ENCODE measurements around the gene ADAMTS16.

ADAMTS16 gene

DNA sequence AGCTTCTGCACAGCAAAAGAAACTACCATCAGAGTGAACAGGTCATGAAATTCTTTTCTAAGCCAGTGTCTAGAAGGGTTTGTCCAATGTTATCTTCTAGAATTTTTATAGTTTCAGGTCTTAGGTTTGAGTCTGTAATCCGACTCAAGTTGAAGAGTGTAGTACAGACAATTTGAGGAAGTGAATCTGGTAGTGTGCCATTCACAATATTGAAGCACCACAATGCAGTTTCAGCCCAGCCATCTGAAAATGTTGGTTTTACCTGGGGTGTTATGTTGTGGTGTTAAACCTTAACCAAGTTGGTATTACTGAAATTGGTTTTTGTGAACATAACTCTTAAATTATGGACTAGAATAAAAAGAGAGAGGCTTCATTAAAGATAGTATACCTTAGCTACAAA is 77.2 kb downstream of the ADAMTS16 start:
- H3K4me1 ChIP-seq (ENCODE audit: insufficient read depth, low read length, severe bottlenecking) = no peaks in the 10 kb centered on the region
- H3K36me3 ChIP-seq (ENCODE audit: insufficient read depth, low read length) = no peaks in the 10 kb centered on the region
- no peaks in the 10 kb centered on the region for H3K79me2 ChIP-seq (ENCODE audit: insufficient read depth, low read length)
- no peak overlapping the region for H2AFZ ChIP-seq (ENCODE audit: low read length)
- no peaks in the 10 kb centered on the region for H4K20me1 ChIP-seq (ENCODE audit: insufficient read depth, low read length)
- H3K4me2 ChIP-seq (ENCODE audit: low read length) = no peak overlapping the region
- no peak overlapping the region for H3K4me3 ChIP-seq (ENCODE audit: low read depth, low read length, poor library complexity, severe bottlenecking)
- no peaks in the 10 kb centered on the region for H3K27me3 ChIP-seq (ENCODE audit: insufficient read depth, low read length)
- H3F3A ChIP-seq (ENCODE audit: insufficient read depth, low read length) = no peaks in the 10 kb centered on the region
- TF ChIP-seq, protein P1, sequence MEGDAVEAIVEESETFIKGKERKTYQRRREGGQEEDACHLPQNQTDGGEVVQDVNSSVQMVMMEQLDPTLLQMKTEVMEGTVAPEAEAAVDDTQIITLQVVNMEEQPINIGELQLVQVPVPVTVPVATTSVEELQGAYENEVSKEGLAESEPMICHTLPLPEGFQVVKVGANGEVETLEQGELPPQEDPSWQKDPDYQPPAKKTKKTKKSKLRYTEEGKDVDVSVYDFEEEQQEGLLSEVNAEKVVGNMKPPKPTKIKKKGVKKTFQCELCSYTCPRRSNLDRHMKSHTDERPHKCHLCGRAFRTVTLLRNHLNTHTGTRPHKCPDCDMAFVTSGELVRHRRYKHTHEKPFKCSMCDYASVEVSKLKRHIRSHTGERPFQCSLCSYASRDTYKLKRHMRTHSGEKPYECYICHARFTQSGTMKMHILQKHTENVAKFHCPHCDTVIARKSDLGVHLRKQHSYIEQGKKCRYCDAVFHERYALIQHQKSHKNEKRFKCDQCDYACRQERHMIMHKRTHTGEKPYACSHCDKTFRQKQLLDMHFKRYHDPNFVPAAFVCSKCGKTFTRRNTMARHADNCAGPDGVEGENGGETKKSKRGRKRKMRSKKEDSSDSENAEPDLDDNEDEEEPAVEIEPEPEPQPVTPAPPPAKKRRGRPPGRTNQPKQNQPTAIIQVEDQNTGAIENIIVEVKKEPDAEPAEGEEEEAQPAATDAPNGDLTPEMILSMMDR (IDR thresholded peaks at IDR 0.05; ENCODE audit: low read length) = no peak
- no peak for TF ChIP-seq EZH2 (IDR thresholded peaks at IDR 0.05; ENCODE audit: borderline replicate concordance, low read length)
- H3K27ac ChIP-seq (ENCODE audit: low read depth, low read length, poor library complexity, severe bottlenecking) = no peak overlapping the region
- no peaks in the 10 kb centered on the region for H3K9me3 ChIP-seq (ENCODE audit: low read length)
- no peak overlapping the region for H3K9ac ChIP-seq (ENCODE audit: low read length)
- H3K9me2 ChIP-seq (ENCODE audit: low read depth, low read length) = no peaks in the 10 kb centered on the region

- H3K9me3 ChIP-seq (ENCODE audit: low read length) = no peaks in the 10 kb centered on the region
- H3K36me3 ChIP-seq (ENCODE audit: insufficient read depth, low read length) = no peaks in the 10 kb centered on the region
- H3K4me3 ChIP-seq (ENCODE audit: low read depth, low read length, poor library complexity, severe bottlenecking) = no peak overlapping the region
- H3K27me3 ChIP-seq (ENCODE audit: insufficient read depth, low read length) = no peaks in the 10 kb centered on the region
- H3K79me2 ChIP-seq (ENCODE audit: insufficient read depth, low read length) = no peaks in the 10 kb centered on the region
- no peak overlapping the region for H3K9ac ChIP-seq (ENCODE audit: low read length)
- no peak overlapping the region for H2AFZ ChIP-seq (ENCODE audit: low read length)
- no peak overlapping the region for H3K4me2 ChIP-seq (ENCODE audit: low read length)
- H3F3A ChIP-seq (ENCODE audit: insufficient read depth, low read length) = no peaks in the 10 kb centered on the region
- no peaks in the 10 kb centered on the region for H3K9me2 ChIP-seq (ENCODE audit: low read depth, low read length)
- TF ChIP-seq EZH2 (IDR thresholded peaks at IDR 0.05; ENCODE audit: borderline replicate concordance, low read length) = no peak
- TF ChIP-seq, protein P1 (IDR thresholded peaks at IDR 0.05; ENCODE audit: low read length) = no peak
- no peaks in the 10 kb centered on the region for H4K20me1 ChIP-seq (ENCODE audit: insufficient read depth, low read length)
- no peak overlapping the region for H3K27ac ChIP-seq (ENCODE audit: low read depth, low read length, poor library complexity, severe bottlenecking)
- H3K4me1 ChIP-seq (ENCODE audit: insufficient read depth, low read length, severe bottlenecking) = no peaks in the 10 kb centered on the region
Measured at GRCh38 chr5:5218396-5218795, 78.3 kb downstream of the ADAMTS16 start.

GRCh38 chr5:5219541-5219940 is 79.4 kb downstream of the ADAMTS16 start:
- Histone ChIP-seq H3K9me2 (ENCODE audit: low read depth, low read length) (no peaks in the 10 kb centered on the region), H3K4me2 (ENCODE audit: low read length) (no peak overlapping the region), H3K27ac (ENCODE audit: low read depth, low read length, poor library complexity, severe bottlenecking) (no peak overlapping the region), H3K27me3 (ENCODE audit: insufficient read depth, low read length) (no peaks in the 10 kb centered on the region), H3K4me1 (ENCODE audit: insufficient read depth, low read length, severe bottlenecking) (no peaks in the 10 kb centered on the region), H4K20me1 (ENCODE audit: insufficient read depth, low read length) (no peaks in the 10 kb centered on the region), H3K9me3 (ENCODE audit: low read length) (no peaks in the 10 kb centered on the region), H3K4me3 (ENCODE audit: low read depth, low read length, poor library complexity, severe bottlenecking) (no peak overlapping the region), H3K36me3 (ENCODE audit: insufficient read depth, low read length) (no peaks in the 10 kb centered on the region), H3K9ac (ENCODE audit: low read length) (no peak overlapping the region), H3K79me2 (ENCODE audit: insufficient read depth, low read length) (no peaks in the 10 kb centered on the region), H2AFZ (ENCODE audit: low read length) (no peak overlapping the region), H3F3A (ENCODE audit: insufficient read depth, low read length) (no peaks in the 10 kb centered on the region)
- TF ChIP-seq, protein P1 (IDR thresholded peaks at IDR 0.05; ENCODE audit: low read length) = no peak
- TF ChIP-seq EZH2 (IDR thresholded peaks at IDR 0.05; ENCODE audit: borderline replicate concordance, low read length) = no peak
